ENCODE measurements around the gene MINDY1. TPM values are rescaled to one million over a fixed set of nuclear protein-coding genes. Genes with fewer than 3 reads are reported as not detected.

Gene MINDY1
- total and polyA plus RNA-seq, 9 of the 15 experiments (the other 6 are each of a cell fraction or from before 2014, with no cell fraction given): 0.49 to 11.0 (median 6.0) TPM

GRCh38 chr1:150979092-150980056 is 27.3 kb downstream of the MINDY1 start (continued):
- TF ChIP-seq TRIM25 (IDR thresholded peaks at IDR 0.05; ENCODE audit: borderline replicate concordance): no peak
- TF ChIP-seq RNF2 (IDR thresholded peaks at IDR 0.05): 0 out of 2 replicates have a peak, but pooled peaks have one; percentile 31
- TF ChIP-seq CHCHD3 (CRISPR knock-in tag; IDR thresholded peaks at IDR 0.05): no peak
- TF ChIP-seq ELF4 (CRISPR knock-in tag; IDR thresholded peaks at IDR 0.05): no peak
- peak in 1 of 2 experiments; percentile 71; a peak in 3 of 4 replicates for TF ChIP-seq RCOR1 (IDR thresholded peaks at IDR 0.05; ENCODE audit: borderline replicate concordance in 1 of 2, low read depth in 2 of 2, low read length in 2 of 2)
- TF ChIP-seq, protein P1, sequence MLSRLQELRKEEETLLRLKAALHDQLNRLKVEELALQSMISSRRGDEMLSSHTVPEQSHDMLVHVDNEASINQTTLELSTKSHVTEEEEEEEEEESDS (CRISPR knock-in tag; IDR thresholded peaks at IDR 0.05): no peak
- no peak for TF ChIP-seq MEF2A (IDR thresholded peaks at IDR 0.05; ENCODE audit: control insufficient read depth, low read depth, low read length)
- TF ChIP-seq MITF (IDR thresholded peaks at IDR 0.05): no peak
- no peak for TF ChIP-seq SRSF9 (IDR thresholded peaks at IDR 0.05; ENCODE audit: borderline replicate concordance, low read depth, low read length)
- TF ChIP-seq SMARCB1 (IDR thresholded peaks at IDR 0.05; ENCODE audit: insufficient read length, low read depth): no peak
- TF ChIP-seq DIDO1 (tag; IDR thresholded peaks at IDR 0.05; ENCODE audit: low read depth): 0 out of 2 replicates have a peak, but pooled peaks have one; percentile 20
- no peak for TF ChIP-seq TAF9B (IDR thresholded peaks at IDR 0.05; ENCODE audit: partially characterized antibody)
- TF ChIP-seq DEAF1 (CRISPR knock-in tag; IDR thresholded peaks at IDR 0.05): peak; percentile 85
- peak; percentile 60 for TF ChIP-seq HCFC1 (IDR thresholded peaks at IDR 0.05; ENCODE audit: low read depth, low read length)
- no peak for TF ChIP-seq ZNF644 (tag; IDR thresholded peaks at IDR 0.05; ENCODE audit: low read depth)
- no peak for TF ChIP-seq NBN (IDR thresholded peaks at IDR 0.05; ENCODE audit: low read depth)
- TF ChIP-seq ZNF134 (CRISPR knock-in tag; conservative IDR thresholded peaks at IDR 0.05): no peak
- TF ChIP-seq, protein P2, sequence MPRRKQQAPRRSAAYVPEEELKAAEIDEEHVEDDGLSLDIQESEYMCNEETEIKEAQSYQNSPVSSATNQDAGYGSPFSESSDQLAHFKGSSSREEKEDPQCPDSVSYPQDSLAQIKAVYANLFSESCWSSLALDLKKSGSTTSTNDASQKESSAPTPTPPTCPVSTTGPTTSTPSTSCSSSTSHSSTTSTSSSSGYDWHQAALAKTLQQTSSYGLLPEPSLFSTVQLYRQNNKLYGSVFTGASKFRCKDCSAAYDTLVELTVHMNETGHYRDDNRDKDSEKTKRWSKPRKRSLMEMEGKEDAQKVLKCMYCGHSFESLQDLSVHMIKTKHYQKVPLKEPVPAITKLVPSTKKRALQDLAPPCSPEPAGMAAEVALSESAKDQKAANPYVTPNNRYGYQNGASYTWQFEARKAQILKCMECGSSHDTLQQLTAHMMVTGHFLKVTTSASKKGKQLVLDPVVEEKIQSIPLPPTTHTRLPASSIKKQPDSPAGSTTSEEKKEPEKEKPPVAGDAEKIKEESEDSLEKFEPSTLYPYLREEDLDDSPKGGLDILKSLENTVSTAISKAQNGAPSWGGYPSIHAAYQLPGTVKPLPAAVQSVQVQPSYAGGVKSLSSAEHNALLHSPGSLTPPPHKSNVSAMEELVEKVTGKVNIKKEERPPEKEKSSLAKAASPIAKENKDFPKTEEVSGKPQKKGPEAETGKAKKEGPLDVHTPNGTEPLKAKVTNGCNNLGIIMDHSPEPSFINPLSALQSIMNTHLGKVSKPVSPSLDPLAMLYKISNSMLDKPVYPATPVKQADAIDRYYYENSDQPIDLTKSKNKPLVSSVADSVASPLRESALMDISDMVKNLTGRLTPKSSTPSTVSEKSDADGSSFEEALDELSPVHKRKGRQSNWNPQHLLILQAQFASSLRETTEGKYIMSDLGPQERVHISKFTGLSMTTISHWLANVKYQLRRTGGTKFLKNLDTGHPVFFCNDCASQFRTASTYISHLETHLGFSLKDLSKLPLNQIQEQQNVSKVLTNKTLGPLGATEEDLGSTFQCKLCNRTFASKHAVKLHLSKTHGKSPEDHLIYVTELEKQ (CRISPR knock-in tag; IDR thresholded peaks at IDR 0.05): no peak
- TF ChIP-seq PRPF4 (IDR thresholded peaks at IDR 0.05; ENCODE audit: insufficient read depth, low read depth, low read length, poor library complexity, severe bottlenecking): no peak

Data from K562 (cell line).